GM10266 (cell line): ENCODE results near the gene NR1D1.
"Not testable (repeated sequence)": the region's sequence is repeated elsewhere in the genome, so short reads cannot be mapped to it uniquely, and the experiment has no call there.

Experiments
- DNase-seq: peaks from one replicate; pipeline ENCODE4 v3.0.0; 2012; ENCODE audit errors: extremely low spot score
- CTCF ChIP-seq: IDR thresholded peaks from 2 replicates; pipeline ENCODE4 v1.5.1; 2012; ENCODE audit warnings: mild to moderate bottlenecking, low read depth; ENCODE audit not compliant: control insufficient read depth, insufficient read depth; ENCODE audit errors: missing control alignments

Gene NR1D1

DNA sequence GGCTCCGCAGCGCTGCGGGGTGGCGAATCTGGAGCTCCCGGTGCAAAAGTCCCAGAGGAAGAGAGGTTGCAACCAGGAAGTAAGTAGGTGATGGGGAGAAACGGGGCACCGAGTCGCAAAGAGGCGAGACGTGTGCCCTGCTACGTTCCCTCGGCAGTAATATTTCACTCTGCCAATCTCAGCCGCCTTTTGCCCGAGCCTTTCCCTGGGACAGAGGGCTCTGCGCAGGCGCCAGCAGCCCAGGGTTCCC lies at the start of gene NR1D1:
NR1D1 (minus strand) TSS at position 171 of the 250 bp plus-strand sequence. CDS start 495 bp downstream, outside the sequence.
- DNase-seq, result no peak
- no peak for TF ChIP-seq CTCF

DNA sequence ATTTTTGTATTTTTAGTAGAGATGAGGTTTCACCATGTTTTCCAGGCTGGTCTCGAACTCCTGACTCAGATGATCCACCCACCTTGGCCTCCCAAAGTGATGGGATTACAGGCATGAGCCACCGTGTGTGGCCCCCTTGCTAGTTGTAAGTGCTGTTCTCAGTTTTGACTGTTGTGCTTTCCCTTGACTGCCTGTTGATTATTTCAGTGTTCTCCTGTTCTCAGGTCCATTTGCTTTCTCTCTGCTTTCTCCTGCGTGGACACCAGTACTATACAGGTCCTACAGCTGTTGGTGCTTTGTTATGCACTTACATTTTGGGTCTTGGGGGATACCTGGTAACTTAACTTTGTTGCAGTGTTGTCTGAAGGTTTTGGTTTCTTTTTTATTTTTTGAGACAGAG lies 48.1 kb upstream of the NR1D1 start:
- TF ChIP-seq CTCF, result no peak
- no peak for DNase-seq

DNA sequence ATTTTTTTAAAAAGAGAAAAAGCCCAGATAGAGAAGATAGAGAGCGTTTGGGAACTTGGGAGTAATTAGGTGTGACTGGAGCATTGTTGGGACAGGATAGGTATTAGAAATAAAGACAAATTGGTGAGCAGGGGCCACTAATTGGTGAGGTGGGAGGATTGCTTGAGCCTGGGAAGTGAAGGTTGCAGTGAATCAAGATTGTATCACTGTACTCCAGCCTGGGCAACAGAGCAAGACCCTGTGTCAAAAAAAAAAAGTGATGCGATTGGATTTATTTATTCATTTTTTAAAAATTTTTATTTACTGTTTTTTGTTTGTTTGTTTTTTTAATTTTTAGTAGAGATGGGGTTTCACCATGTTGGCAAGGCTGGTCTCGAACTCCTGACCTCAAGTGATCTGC lies 45.1 kb upstream of the NR1D1 start:
- DNase-seq, result no peak
- TF ChIP-seq CTCF, result no peak

DNA sequence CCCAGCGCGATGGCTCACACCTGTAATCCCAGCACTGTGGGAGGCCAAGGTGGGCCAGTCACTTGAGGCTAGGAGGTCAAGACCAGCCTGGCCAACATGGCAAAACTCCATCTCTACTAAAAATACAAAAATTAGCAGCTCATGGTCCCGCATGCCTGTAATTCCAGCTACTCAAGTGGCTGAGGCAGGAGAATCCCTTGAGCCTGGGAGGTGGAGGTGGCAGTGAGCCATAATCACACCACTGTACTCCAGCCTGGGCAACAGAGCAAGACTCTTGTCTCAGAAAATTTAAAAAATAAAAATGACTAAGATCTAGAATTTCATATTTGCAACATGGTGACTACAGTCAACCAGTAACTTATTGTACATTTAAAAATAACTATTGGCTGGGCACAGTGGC lies 42.8 kb upstream of the NR1D1 start:
- not testable (repeated sequence) for DNase-seq

DNA sequence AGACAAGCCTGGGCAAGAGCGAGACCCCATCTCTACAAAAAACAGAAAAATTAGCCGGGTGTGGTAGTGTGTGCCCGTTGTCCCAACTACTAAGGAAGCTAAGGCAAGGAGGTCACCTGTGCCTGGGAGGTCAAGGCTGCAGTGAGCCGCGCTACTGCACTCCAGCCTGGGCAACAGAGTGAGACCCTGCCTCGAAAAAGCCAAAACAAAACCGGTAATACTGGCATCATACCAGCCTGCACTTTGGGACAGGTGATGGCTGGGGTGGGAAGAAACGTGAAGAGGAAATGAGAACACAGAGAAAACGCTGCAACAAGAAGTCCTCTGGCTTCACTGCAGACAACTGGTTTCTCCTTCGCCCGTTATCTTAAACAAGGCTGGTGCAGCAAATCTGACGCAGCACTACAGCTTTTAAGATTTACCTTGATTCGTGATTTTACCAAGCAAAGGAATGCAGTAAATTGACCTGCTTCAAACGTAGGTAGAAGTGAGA lies 39.2 kb upstream of the NR1D1 start:
- no peak for DNase-seq
- TF ChIP-seq CTCF, result no peak

- TF ChIP-seq CTCF, result peak; percentile 7
- no peak for DNase-seq
Measured at GRCh38 chr17:40135817-40136216, 35.4 kb upstream of the NR1D1 start.

DNA sequence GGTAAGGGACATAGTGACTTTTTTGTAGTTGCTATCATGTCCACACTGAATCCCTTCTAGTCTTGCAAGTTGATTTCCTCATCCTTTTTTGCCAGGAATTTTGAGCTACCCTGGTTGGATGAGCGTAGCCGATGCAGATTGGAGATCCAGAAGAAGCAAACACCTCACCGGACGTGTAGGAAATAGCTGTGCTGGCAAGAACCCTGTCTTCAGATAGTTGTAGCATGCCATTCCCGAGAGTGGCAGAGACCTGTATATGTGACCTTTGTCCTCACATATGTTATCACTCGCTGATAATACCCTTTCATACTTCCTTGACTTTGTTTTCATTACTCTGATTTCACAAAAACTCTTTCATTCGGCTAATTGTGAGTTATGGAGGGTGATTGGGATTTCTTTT lies 33.8 kb upstream of the NR1D1 start:
- no peak for DNase-seq
- no peak for TF ChIP-seq CTCF

GRCh38 chr17:40130352-40131042 lies 30.1 kb upstream of the NR1D1 start:
- no peak for DNase-seq
- no peak for TF ChIP-seq CTCF
